ENCODE data around the gene RBM39.
"Not testable (repeated sequence)": the region's sequence is repeated elsewhere in the genome, so short reads cannot be mapped to it uniquely, and the experiment has no call there.

RBM39 gene

GRCh38 chr20:35724321-35725230, 17.5 kb downstream of the RBM39 start:
- DNase-seq = no peak

DNA sequence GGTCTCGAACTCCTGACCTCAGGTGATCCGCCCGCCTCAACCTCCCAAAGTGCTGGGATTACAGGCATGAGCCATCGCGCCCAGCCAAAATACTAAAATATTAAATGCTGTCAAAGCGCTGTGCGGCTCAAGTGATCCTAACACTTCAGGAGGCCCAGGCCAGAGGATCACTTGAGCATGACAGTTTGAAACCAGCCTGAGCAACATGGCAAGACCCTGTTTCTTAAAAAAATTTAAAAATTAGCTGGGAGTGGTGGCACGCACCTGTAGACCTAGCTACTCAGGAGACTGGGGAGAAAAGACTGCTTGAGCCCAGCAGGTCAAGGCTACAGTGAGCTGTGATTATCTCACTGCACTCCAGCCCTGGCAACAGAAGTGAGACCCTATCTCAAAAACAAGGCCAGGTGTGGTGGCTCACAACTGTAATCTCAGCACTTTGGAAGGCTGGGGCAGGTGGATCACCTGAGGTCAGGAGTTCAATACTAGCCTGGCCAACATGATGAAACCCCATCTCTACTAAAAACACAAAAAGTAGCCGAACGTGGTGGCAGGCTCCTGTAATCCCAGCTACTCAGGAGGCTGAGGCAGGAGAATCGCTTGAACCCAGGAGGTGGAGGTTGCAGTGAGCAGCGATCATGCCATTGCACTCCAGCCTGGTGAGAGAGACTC, 18.3 kb downstream of the RBM39 start:
- DNase-seq = not testable (repeated sequence)

GRCh38 chr20:35723275-35723639, 18.8 kb downstream of the RBM39 start:
- DNase-seq = not testable (repeated sequence)

- no peak for DNase-seq
Measured at GRCh38 chr20:35721621-35722020, 20.4 kb downstream of the RBM39 start.

DNA sequence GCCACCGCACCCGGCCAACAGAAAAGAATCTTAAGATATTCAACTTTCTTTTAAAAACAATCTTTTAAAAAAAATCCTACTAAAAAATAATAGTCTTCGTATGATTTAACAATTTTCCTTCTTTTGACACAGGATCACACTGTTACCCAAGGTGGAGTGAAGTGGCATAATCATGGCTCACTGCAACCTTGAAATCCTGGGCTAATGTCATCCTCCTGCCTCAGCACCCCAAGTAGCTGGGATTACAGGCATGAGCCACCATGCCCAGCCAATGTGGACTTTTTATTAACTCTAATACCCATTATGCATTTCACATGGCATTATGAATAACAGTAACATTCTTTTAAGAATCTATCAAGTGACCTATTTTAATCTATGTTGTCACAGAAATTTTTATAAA, 20.8 kb downstream of the RBM39 start:
- no peak for DNase-seq

GRCh38 chr20:35720165-35721123, 21.6 kb downstream of the RBM39 start:
- DNase-seq = no peak

GRCh38 chr20:35719717-35720116, 22.3 kb downstream of the RBM39 start:
- DNase-seq = no peak

DNA sequence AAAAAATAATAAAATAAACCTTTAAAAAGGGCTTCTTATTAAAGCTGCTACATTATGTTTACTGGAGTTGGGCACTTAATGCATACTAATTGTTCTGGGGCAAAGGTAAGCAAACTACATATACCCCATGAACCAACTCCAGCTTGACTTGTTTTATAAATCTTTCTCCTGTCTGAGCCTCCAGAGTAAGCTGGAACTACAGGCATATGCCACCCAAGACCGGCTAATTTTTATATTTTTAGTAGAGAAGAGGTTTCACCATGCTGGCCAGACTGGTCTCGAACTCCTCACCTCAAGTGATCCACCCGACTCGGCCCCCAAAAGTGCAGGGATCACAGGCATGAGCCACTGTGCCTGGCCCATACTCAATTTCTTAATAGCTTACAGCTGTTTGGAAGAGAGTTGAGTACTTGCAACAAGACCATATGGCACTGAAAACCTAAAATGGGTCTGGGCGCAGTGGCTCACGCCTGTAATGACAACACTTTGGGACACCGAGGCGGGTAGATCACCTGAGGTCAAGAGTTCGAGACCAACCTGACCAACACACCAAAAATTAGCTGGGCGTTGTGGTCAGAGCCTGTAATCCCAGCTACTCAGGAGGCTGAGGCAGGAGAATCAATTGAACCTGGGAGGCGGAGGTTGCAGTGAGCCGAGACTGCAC, 23.0 kb downstream of the RBM39 start:
- DNase-seq = no peak

DNA sequence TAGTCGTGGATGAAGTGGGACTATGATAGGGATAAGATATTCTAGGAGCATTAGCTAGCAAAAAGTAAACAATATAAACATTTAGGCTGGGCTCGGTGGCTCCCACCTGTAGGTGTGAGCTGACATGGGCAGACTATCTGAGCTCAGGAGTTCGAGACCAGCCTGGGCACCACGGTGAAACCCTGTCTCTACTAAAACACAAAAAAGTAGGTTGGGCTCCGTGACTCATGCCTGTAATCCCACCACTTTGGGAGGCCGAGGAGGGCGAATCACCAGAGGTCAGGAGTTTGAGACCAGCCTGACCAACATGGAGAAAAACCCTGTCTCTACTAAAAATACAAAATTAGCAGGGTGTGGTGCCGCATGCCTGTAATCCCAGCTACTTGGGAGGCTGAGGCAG, 23.7 kb downstream of the RBM39 start:
- not testable (repeated sequence) for DNase-seq

DNA sequence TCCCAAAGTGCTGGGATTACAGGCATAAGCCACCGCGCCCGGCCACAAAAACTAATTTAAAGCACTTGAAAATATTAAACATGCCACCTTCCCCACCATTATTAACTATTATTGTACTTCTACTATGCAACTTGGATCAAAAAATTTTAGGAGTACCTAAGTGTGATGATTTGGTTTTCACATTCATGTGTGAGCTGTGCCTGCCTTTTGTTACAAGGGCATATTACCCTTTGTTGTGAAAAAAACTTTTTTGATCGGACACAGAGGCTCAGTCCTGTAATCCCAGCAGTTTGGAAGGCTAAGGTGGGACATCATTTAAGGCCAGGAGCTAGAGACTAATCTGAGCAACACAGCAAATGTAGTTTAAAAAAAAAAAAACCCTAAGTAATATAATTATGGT, 25.7 kb downstream of the RBM39 start:
- no peak for DNase-seq

GRCh38 chr20:35715652-35716051, 26.4 kb downstream of the RBM39 start:
- no peak for DNase-seq

GRCh38 chr20:35714127-35714526, 27.9 kb downstream of the RBM39 start:
- DNase-seq = no peak

- DNase-seq = not testable (repeated sequence)
Measured at GRCh38 chr20:35713120-35713519, 28.9 kb downstream of the RBM39 start.

GRCh38 chr20:35711588-35712209, 30.4 kb downstream of the RBM39 start:
- no peak for DNase-seq

- DNase-seq = no peak
Measured at GRCh38 chr20:35710884-35711587, 31.0 kb downstream of the RBM39 start.

DNA sequence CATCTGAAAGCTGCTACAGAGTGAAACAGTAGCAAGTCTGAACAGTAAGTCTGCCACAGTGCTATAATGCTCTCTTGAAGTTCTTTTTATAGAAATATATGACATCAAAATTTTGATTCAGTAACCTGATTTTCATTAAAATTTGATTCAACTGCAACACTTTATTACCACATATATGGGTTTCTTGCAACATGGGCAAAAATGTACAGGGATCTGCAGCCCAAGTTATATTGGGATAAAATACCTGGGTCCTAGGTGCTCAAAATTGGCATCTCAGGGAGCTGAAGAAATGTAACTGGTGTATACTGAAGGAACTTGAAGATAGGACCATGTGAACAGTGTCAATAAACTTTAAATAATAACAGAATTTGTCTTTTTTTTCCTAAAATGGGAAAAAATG, 32.0 kb downstream of the RBM39 start:
- no peak for DNase-seq

- no peak for DNase-seq
Measured at GRCh38 chr20:35709259-35709658, 32.8 kb downstream of the RBM39 start.

DNA sequence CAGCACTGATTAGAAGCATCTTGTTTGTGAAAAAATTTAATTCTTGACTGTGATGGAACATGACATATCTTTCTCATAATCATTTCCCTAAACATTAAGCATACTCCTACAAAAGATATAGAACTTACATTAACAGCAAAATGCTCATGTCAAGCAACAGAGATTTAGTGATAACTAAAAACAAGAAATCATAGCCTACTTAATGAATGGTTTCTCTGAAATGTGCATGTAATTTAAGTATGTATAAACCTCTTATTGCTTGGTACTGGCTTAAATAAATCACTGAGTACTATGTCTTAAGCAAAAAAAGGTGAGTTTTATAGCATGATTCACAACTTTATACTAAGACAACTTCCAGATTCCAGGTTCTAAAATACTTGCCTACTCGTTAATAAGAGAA, 33.6 kb downstream of the RBM39 start:
- no peak for DNase-seq

DNA sequence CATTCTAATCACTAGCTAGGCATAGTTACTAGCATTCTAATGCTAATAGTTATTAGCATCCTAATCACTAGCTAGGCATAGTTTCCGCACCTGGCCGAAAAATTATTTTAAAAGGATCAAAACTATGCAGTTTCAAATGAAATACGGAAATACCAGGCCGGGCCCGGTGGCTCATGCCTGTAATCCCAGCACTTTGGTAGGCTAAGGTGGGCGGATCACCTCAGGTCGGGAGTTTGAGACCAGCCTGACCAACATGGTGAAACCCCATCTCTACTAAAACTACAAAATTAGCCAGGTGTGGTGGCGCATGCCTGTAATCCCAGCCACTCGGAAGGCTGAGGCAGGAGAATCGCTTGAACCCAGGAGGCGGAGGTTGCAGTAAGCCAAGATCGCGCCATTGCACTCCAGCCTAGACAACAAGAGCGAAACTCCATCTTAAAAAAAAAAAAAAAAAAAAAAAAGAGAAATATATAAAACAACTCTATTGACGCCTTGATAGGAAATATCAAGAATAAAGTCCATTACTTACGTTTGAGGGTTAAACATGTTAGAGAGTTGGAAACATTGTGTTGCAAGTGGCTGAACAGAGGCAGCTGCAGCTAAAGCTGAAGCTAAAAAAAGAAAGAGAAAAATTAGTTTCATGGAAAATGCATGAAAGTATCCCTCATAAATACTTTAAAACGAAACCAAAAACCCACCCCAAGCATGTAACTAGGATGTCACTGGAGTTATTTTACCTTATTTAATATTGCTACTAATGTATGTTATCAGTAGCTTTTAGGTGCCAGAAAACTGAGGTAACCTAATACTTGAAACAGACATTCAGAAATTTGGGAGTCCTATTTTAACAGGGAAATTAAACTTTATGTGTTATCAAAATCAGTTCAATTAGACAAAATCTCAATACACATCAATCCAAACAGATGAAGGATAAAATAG, 35.2 kb downstream of the RBM39 start:
- DNase-seq = not testable (repeated sequence)

- not testable (repeated sequence) for DNase-seq
Measured at GRCh38 chr20:35705894-35706293, 36.2 kb downstream of the RBM39 start.

Data from NCI-H510A (cell line).